ENCODE results near the gene GTF2IRD2. TPM values are rescaled to one million over a fixed set of nuclear protein-coding genes. Genes with fewer than 3 reads are reported as not detected.
"Not testable (repeated sequence)": the region's sequence is repeated elsewhere in the genome, so short reads cannot be mapped to it uniquely, and the experiment has no call there.

The GTF2IRD2 gene
- total RNA-seq, 2 experiments from 2014 or later, result 2.8 to 3.2 TPM

GRCh38 chr7:74829959-74830358, 21.4 kb downstream of the GTF2IRD2 start:
- H3K27ac Mint-ChIP-seq; intact Hi-C loops (cut with micrococcal nuclease); H3K27me3 Mint-ChIP-seq; H3K4me1 Mint-ChIP-seq (ENCODE audit: low read depth); H3K36me3 Mint-ChIP-seq; H3K9me3 Mint-ChIP-seq; POLR2A ChIA-PET; H3K4me3 Mint-ChIP-seq; DNase-seq; CTCF ChIA-PET: not testable (repeated sequence)

- H3K27ac Mint-ChIP-seq; H3K4me1 Mint-ChIP-seq (ENCODE audit: low read depth); CTCF ChIA-PET; intact Hi-C loops (cut with micrococcal nuclease); H3K9me3 Mint-ChIP-seq; POLR2A ChIA-PET; H3K4me3 Mint-ChIP-seq; H3K27me3 Mint-ChIP-seq; DNase-seq; H3K36me3 Mint-ChIP-seq: not testable (repeated sequence)
Measured at GRCh38 chr7:74821259-74821658, 30.1 kb downstream of the GTF2IRD2 start.

- H3K27ac Mint-ChIP-seq; H3K36me3 Mint-ChIP-seq; H3K4me3 Mint-ChIP-seq; H3K27me3 Mint-ChIP-seq; intact Hi-C loops (cut with micrococcal nuclease); H3K9me3 Mint-ChIP-seq; DNase-seq; POLR2A ChIA-PET; CTCF ChIA-PET; H3K4me1 Mint-ChIP-seq (ENCODE audit: low read depth): not testable (repeated sequence)
Measured at GRCh38 chr7:74820146-74820805, 31.1 kb downstream of the GTF2IRD2 start.

- DNase-seq; POLR2A ChIA-PET; intact Hi-C loops (cut with micrococcal nuclease); CTCF ChIA-PET; H3K4me1 Mint-ChIP-seq (ENCODE audit: low read depth); H3K4me3 Mint-ChIP-seq; H3K27ac Mint-ChIP-seq; H3K36me3 Mint-ChIP-seq; H3K9me3 Mint-ChIP-seq; H3K27me3 Mint-ChIP-seq: not testable (repeated sequence)
Measured at GRCh38 chr7:74815882-74816281, 35.5 kb downstream of the GTF2IRD2 start.

DNA sequence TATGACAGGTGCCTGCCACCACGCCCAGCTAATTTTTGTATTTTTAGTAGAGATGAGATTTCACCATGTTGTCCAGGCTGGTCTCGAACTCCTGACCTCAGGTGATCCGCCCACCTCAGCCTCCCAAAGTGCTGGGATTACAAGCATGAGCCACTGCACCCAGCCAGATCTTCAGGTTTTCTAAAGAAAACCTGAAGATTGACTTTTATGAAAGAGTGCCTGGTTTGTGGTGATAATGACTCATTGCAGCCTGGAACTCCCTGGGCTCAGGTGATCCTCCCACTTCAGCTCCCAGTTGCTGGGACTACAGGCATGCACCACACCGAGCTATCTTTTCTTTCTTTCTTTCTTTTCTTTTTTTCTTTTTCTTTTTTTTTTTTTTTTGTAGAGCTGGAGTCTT, 52.8 kb downstream of the GTF2IRD2 start:
- H3K9me3 Mint-ChIP-seq; H3K27me3 Mint-ChIP-seq; H3K4me3 Mint-ChIP-seq; H3K27ac Mint-ChIP-seq; intact Hi-C loops (cut with micrococcal nuclease); H3K36me3 Mint-ChIP-seq; POLR2A ChIA-PET; H3K4me1 Mint-ChIP-seq (ENCODE audit: low read depth); CTCF ChIA-PET: not testable (repeated sequence)
- peak; percentile 42 for DNase-seq

DNA sequence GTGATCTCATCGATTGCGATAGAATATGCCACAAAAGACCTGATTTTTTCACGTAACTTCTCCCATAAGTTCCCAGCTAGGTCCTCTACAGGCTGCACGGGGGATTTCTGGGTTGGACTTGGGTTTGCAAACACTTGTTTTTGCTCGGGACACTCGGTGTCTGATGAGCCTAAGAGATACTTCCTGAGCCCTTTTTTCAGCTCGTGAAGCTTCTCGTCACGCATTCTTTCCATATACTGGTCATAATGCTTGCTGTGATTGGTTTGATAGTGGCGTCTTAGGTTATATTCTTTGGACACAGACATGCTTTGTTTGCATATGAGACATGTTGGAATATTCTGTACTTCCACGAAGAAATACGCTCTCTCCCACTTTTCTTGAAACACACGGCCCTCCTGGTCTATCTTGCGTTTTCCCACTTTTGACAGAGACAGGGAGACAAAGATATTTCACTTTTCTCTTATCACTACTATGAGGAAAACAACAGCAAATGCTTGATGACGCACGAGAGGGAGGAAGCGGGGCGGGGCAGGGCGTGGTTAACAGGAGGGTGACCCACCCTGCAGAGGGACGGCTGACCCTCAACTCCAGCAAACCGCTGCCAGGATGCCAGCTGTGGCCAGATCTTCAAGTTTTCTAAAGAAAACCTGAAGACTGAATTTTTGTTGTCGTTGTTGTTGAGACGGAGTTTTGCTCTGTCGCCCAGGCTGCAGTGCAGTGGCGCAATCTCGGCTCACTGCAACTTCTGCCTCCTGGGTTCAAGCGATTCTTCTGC, 53.4 kb downstream of the GTF2IRD2 start:
- H3K9me3 Mint-ChIP-seq, CTCF ChIA-PET, POLR2A ChIA-PET: not testable (repeated sequence)

DNA sequence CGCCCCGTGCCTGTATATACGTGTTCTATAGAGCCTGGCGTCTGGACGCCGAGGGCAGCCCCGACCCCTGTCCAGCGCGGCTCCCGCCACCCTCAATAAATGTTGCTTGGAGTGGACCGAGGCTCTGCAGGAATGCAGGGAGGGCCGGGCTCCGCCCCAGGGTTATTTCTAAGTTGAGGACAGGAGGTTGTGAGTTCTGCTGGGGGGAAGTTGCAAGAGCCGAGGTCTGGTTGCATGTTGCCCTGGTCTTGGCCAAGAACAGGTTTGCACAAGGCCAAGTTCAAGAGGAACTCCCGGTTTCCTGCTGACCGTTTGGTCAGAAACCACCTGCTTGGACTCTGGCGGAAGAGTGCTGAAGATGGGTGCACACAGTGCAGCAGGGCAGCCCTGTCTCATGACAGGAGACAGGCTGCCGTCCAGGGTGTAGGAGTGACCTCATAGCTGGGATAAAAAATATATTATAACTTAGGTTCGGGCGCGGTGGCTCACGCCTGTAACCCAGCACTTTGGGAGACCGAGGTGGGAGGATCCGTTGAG, 62.1 kb downstream of the GTF2IRD2 start:
- H3K27ac Mint-ChIP-seq; H3K4me3 Mint-ChIP-seq; H3K27me3 Mint-ChIP-seq; POLR2A ChIA-PET; H3K9me3 Mint-ChIP-seq; CTCF ChIA-PET; H3K36me3 Mint-ChIP-seq; intact Hi-C loops (cut with micrococcal nuclease); H3K4me1 Mint-ChIP-seq (ENCODE audit: low read depth); DNase-seq: not testable (repeated sequence)

More for the DNA sequence above, 53.4 kb downstream of the GTF2IRD2 start:
- H3K27ac Mint-ChIP-seq; H3K4me3 Mint-ChIP-seq; H3K4me1 Mint-ChIP-seq (ENCODE audit: low read depth); DNase-seq; H3K36me3 Mint-ChIP-seq; H3K27me3 Mint-ChIP-seq; intact Hi-C loops (cut with micrococcal nuclease): not testable (repeated sequence)

GRCh38 chr7:74788369-74789150, 62.8 kb downstream of the GTF2IRD2 start:
- H3K4me1 Mint-ChIP-seq (ENCODE audit: low read depth); intact Hi-C loops (cut with micrococcal nuclease); CTCF ChIA-PET; H3K4me3 Mint-ChIP-seq; H3K27me3 Mint-ChIP-seq; H3K27ac Mint-ChIP-seq; H3K9me3 Mint-ChIP-seq; H3K36me3 Mint-ChIP-seq; POLR2A ChIA-PET: not testable (repeated sequence)
- peak; percentile 98 for DNase-seq

DNA sequence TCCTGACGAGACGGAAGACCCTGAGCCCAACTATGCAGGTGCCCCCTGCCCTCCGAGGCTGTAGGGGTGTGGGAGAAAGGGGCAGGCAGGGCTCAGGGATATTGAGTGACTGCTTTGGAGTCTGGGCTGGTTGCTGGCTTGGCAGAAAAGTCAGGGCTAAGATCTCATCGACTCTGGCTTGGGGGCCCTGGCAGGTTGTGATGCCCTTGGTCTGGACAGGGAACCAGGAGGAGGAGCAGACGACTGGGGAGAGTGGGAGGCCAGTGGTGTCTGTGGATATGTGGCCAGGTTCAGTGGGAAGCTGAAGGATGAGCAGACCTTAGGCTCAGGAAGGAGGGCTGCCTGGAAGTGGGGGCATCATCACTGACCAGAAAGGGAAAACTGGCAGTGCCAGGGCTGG, 67.8 kb downstream of the GTF2IRD2 start:
- H3K9me3 Mint-ChIP-seq; H3K27ac Mint-ChIP-seq; H3K27me3 Mint-ChIP-seq; H3K36me3 Mint-ChIP-seq; intact Hi-C loops (cut with micrococcal nuclease); H3K4me3 Mint-ChIP-seq; H3K4me1 Mint-ChIP-seq (ENCODE audit: low read depth); CTCF ChIA-PET; POLR2A ChIA-PET; DNase-seq: not testable (repeated sequence)

DNA sequence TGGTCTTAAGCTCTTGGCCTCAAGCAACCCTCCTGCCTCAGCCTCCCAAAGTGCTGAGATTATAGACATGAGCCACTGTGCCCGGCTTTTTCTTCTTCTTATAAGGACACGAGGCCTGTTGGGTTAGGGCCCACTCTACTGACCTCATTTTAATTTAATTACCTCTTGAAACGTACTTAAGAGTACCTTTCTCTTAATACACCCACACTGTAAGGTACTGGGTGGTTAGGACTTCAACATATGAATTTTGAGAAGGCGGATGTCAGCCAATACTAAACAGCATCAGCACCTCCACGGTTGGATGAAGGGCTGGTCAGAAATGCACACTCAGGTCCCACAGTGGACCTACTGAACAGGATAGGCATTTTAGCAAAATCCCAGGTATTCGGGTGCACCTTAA, 69.7 kb downstream of the GTF2IRD2 start:
- H3K27ac Mint-ChIP-seq; intact Hi-C loops (cut with micrococcal nuclease); DNase-seq; POLR2A ChIA-PET; H3K9me3 Mint-ChIP-seq; H3K4me3 Mint-ChIP-seq; H3K36me3 Mint-ChIP-seq; CTCF ChIA-PET; H3K27me3 Mint-ChIP-seq; H3K4me1 Mint-ChIP-seq (ENCODE audit: low read depth): not testable (repeated sequence)

GRCh38 chr7:74779053-74779452, 72.4 kb downstream of the GTF2IRD2 start:
- H3K27me3 Mint-ChIP-seq; H3K9me3 Mint-ChIP-seq; CTCF ChIA-PET; DNase-seq; H3K36me3 Mint-ChIP-seq; POLR2A ChIA-PET; H3K4me1 Mint-ChIP-seq (ENCODE audit: low read depth); intact Hi-C loops (cut with micrococcal nuclease); H3K27ac Mint-ChIP-seq; H3K4me3 Mint-ChIP-seq: not testable (repeated sequence)

DNA sequence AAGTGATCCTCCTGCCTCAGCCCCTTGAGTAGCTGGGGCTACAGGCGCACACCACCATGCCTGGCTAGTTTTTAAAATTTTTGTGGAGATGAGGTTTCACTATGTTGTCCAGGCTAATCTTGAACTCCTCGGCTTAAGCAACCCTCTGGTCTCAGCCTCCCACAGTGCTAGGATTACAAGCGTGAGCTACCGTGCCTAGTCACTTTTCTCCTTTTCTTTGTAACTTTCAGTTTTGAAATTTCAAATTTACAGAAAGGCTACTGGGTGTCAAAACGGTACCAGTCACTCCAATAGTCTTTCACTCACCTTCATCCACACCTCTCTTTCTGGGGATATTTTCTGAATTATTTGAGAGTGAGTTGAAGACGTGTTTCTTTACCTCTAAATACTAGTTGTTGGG, 76.3 kb downstream of the GTF2IRD2 start:
- intact Hi-C loops (cut with micrococcal nuclease); H3K4me1 Mint-ChIP-seq (ENCODE audit: low read depth); H3K4me3 Mint-ChIP-seq; H3K27ac Mint-ChIP-seq; H3K27me3 Mint-ChIP-seq; CTCF ChIA-PET; H3K36me3 Mint-ChIP-seq; H3K9me3 Mint-ChIP-seq; DNase-seq; POLR2A ChIA-PET: not testable (repeated sequence)

Measured in activated CD4-positive, alpha-beta memory T cell treated with anti-CD3 and anti-CD28 coated beads for 36 hours (primary cell).